Cardiac muscle cell (in vitro differentiated cells and primary cell): ENCODE measurements around the gene NFATC1. TPM values are rescaled to one million over a fixed set of nuclear protein-coding genes. Genes with fewer than 3 reads are reported as not detected.

ENCODE experiments used
- DNase-seq, 2 donors: peaks; one replicate each; pipeline versions ENCODE4 v3.0.0 to v3.0.0-alpha.2; 2010 to 2017; ENCODE audit warnings: low read depth in 1 of 2, low spot score in 1 of 2
- H3K27ac ChIP-seq: fragments of 200-600 bp; sonication (generic); 2 replicates; pipeline ENCODE4 v1.5.1; 2016
- H3K27me3 ChIP-seq: fragments of 200-600 bp; sonication (generic); 2 replicates; pipeline ENCODE4 v1.6.0; 2016; ENCODE audit warnings: control low read depth
- H3K36me3 ChIP-seq: fragments of 200-600 bp; sonication (generic); 2 replicates; pipeline ENCODE4 v1.5.1; 2016; ENCODE audit warnings: control low read depth
- H3K4me1 ChIP-seq: fragments of 200-600 bp; sonication (generic); 2 replicates; pipeline ENCODE4 v1.8.1; 2017; ENCODE audit warnings: low read depth, mild to moderate bottlenecking, mixed run types
- H3K4me3 ChIP-seq: fragments of 200-600 bp; sonication (generic); 2 replicates; pipeline ENCODE4 v1.5.1; 2016; ENCODE audit warnings: mild to moderate bottlenecking
- H3K9me3 ChIP-seq: fragments of 200-600 bp; sonication (generic); 2 replicates; pipeline ENCODE4 v1.5.1; 2017; ENCODE audit warnings: low read depth, mild to moderate bottlenecking, control low read depth
- polyA plus RNA-seq: library from polyadenylated mRNA; unstranded; fragments of >200 nt; fragmentation: Nextera tagmentation; extraction: Ambion mirVana; gene quantifications from 2 replicates; pipeline ENCODE4 v1.2.1, GENCODE V29; 2016
- total RNA-seq: library from RNA; depleted of rRNA; stranded (reverse); fragments of >200 nt; gene quantifications from 2 replicates; pipeline ENCODE4 v1.2.3, GENCODE V29; 2016
- TF ChIP-seq, protein P1 (sequence below): IDR thresholded peaks from 2 replicates; pipeline ENCODE4 v1.5.1; 2012; ENCODE audit warnings: low read depth, mild to moderate bottlenecking, low read length

The NFATC1 gene
- total and polyA plus RNA-seq, 2 experiments from 2014 or later, result 10.8 to 11.7 TPM

DNA sequence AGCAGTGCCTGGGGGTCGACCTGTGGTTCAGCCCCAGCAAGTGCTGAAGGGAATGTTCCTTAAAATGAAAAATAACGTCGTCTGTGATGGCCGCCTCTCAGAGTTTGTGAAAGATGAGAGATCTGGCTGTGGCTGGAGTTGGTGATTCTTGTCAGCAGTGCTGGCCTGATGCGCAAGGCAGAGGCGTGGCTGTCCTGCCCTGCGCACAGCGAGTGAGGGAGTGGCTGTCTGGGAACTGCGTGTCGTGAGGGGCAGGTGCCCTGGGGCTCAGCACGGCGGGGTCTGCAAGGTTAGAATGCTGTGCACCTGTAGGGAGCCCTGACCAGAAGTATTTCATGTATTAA lies 8.8 kb downstream of the NFATC1 start:
- DNase-seq, result no peak
- peaks cover 3% of the 10 kb centered on the region for H3K27me3 ChIP-seq
- H3K4me3 ChIP-seq, result no peak overlapping the region
- H3K27ac ChIP-seq, result no peak overlapping the region
- H3K36me3 ChIP-seq, result no peaks in the 10 kb centered on the region
- peaks cover 2% of the 10 kb centered on the region for H3K4me1 ChIP-seq
- H3K9me3 ChIP-seq, result no peaks in the 10 kb centered on the region
- TF ChIP-seq, protein P1, sequence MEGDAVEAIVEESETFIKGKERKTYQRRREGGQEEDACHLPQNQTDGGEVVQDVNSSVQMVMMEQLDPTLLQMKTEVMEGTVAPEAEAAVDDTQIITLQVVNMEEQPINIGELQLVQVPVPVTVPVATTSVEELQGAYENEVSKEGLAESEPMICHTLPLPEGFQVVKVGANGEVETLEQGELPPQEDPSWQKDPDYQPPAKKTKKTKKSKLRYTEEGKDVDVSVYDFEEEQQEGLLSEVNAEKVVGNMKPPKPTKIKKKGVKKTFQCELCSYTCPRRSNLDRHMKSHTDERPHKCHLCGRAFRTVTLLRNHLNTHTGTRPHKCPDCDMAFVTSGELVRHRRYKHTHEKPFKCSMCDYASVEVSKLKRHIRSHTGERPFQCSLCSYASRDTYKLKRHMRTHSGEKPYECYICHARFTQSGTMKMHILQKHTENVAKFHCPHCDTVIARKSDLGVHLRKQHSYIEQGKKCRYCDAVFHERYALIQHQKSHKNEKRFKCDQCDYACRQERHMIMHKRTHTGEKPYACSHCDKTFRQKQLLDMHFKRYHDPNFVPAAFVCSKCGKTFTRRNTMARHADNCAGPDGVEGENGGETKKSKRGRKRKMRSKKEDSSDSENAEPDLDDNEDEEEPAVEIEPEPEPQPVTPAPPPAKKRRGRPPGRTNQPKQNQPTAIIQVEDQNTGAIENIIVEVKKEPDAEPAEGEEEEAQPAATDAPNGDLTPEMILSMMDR, result no peak

DNA sequence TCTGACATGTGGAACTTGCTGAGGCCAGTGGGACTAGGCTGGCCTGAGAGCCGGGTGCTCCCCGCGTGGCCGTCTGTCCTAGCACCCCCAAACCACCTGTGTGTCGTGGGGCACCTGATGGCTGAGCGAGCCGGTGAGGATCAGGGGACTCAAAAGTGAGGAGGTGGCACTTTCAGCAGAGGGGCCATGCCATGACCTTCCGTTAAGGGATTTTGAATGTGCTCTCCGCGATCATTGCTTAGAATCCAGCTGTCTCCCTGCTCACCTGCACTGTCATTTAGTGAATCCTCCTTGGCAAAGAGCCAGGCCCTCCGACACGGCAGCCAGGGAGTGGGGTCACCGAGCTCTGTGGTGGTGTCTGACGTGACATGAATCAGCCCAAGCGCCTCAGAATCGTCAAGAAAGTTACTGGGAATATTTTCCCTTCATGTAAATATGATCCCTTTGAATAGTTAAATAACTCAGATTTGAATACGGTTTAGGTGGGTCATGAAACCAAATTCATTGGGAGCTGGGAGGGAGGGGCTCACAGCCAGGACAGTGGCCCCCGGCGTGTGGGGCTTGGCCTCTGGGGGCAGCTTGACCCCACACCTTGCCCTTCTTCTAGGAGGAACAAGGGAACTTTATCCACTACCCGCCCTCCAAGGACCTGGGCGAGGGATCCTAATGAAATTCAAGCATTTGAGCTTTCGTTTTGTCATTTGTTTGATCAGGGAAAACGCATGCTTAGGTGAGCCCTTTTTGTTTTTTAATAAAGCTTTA lies 9.5 kb downstream of the NFATC1 start:
- Histone ChIP-seq H3K36me3 (no peaks in the 10 kb centered on the region), H3K4me3 (no peak overlapping the region), H3K27me3 (no peaks in the 10 kb centered on the region), H3K4me1 (no peaks in the 10 kb centered on the region), H3K27ac (no peak overlapping the region), H3K9me3 (no peaks in the 10 kb centered on the region)
- TF ChIP-seq, protein P1, result no peak
- no peak for DNase-seq

DNA sequence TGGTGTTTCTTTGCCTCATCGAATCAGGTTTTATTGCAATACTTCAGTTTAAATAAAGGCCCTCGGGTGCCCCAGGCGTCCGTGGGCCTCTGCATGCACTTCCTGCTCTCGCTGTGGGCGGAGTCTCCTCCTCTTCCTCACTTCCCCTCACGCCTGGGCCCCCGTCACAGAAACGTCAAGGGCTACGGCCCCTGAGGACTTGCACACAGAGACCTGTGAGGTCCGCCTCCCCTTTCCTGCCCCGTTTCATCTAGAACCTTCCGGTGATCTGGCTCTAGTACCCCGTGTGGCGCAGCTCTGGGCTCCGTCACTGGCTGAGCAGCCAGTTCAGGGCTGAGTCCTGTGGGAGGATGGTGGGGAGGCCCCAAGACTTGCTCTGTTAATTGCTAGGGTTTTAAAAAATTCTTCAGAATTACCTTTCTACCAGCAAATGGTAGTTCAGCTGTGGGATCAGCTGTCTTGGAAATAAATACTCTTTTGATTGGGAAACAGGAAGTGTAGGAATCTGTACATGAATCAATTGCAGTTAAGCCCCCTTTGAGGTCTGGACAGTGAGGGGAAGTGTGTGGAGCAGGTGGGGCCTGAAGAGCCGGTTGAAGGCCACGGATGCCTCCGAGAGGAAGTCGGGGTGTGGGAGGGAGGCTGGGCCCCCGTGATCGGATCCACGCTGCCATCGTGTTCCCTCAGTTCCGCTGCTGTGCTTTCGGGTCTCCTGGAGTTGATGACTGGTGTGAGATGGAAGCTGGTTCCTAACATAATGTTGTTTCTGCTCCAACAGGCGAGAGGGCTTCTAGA lies 10.2 kb downstream of the NFATC1 start:
- H3K9me3 ChIP-seq, result no peaks in the 10 kb centered on the region
- TF ChIP-seq, protein P1, result no peak
- no peak overlapping the region for H3K4me3 ChIP-seq
- H3K36me3 ChIP-seq, result no peaks in the 10 kb centered on the region
- no peak for DNase-seq
- no peak overlapping the region for H3K27ac ChIP-seq
- H3K4me1 ChIP-seq, result no peaks in the 10 kb centered on the region
- no peaks in the 10 kb centered on the region for H3K27me3 ChIP-seq

DNA sequence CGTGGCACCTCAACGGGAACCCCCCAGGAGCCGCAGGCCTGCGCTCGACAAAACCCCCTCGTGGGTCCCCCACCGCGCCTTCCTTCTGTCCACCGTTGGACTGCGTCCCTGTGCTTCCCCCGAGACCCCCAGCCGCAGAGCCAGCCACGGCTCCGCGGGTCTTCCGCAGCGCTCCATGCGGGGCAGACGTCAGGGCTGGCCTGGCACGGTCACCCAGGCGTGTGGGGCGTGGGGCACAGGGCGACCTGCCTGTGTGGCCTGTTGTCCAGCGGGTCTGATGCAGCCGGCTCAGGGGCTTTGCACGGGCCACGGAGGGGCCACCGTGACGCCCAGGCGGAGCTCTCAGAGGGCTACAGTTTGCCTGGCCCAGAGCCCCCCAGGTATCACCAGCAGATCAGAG lies 11.0 kb downstream of the NFATC1 start:
- DNase-seq, result no peak
- no peaks in the 10 kb centered on the region for H3K27me3 ChIP-seq
- H3K9me3 ChIP-seq, result no peaks in the 10 kb centered on the region
- H3K4me3 ChIP-seq, result no peak overlapping the region
- H3K36me3 ChIP-seq, result no peaks in the 10 kb centered on the region
- H3K4me1 ChIP-seq, result peaks cover 2% of the 10 kb centered on the region
- H3K27ac ChIP-seq, result no peak overlapping the region
- TF ChIP-seq, protein P1, result no peak

DNA sequence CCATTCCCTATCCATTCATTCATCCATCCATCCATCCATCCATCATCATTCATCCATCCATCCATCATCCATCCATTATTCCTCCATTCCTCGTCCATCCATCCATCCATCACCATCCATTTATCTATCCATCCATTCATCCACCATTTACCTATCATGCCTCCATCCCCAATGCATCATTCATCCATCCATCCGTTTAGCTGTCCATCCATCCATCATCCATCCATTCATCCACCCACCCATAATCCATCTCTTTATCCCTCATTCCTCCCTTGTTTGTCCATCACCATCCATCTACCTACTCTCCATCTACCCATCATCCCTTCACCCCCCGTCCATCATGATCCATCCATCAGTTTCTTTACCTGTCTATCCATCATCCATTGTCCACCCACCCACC lies 13.6 kb downstream of the NFATC1 start:
- Histone ChIP-seq H3K4me1 (peaks cover 13% of the 10 kb centered on the region), H3K27me3 (no peaks in the 10 kb centered on the region), H3K9me3 (no peaks in the 10 kb centered on the region), H3K36me3 (no peaks in the 10 kb centered on the region), H3K27ac (no peak overlapping the region), H3K4me3 (no peak overlapping the region)
- TF ChIP-seq, protein P1, result no peak
- no peak for DNase-seq
